Anterior cingulate cortex (tissue), 58 donors: ENCODE results near the gene CCK.
"Not testable (repeated sequence)": the region's sequence is repeated elsewhere in the genome, so short reads cannot be mapped to it uniquely, and the experiment has no call there.

Source experiments
- DNase-seq, 58 donors: peaks; one replicate each; lab custom pipeline; 2025; lab: John Stamatoyannopoulos, UW

Gene CCK, protein sequence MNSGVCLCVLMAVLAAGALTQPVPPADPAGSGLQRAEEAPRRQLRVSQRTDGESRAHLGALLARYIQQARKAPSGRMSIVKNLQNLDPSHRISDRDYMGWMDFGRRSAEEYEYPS

DNA sequence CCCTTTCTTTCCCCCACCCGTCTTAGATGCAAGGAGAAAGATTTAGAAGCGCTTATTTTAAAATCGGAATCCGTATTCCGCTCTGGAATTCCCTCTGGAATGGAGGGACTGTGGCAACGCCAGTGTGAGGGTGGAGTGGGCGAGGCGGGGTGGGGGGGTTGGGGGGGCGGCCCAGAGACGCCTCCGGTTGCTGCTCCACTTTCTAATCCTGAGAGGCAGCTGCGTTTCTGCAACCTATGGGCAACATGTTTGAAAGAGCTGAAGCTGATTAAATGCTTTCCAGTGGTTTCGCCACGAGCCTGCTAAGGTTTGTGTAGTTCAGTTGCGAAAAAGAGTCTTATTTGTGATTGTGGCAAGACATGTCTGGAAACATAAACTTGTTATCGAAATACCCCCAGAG is at the start of gene CCK:
TSS of gene CCK (minus strand) at position 101 of the 400 bp plus-strand sequence. CDS start 2,555 bp downstream, outside the sequence.
- no peak for DNase-seq

DNA sequence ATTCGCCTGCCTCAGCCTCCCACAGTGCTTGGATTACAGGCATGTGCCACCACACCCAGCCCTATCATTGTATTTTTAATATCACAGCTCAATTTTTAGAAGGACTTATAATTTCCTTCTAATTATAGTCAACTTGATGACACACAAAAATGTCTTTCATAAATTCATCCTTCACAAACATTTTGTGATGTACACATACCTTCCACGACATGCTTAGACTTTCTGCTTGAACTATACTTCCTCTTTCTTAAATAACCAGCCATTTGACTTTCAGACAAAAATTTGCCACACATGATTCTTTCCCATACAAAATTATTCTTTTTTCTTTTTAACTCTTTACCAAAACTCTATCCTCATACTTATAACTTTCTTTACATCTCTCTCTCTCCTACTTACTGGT is 48.4 kb upstream of the CCK start:
- no peak for DNase-seq

DNA sequence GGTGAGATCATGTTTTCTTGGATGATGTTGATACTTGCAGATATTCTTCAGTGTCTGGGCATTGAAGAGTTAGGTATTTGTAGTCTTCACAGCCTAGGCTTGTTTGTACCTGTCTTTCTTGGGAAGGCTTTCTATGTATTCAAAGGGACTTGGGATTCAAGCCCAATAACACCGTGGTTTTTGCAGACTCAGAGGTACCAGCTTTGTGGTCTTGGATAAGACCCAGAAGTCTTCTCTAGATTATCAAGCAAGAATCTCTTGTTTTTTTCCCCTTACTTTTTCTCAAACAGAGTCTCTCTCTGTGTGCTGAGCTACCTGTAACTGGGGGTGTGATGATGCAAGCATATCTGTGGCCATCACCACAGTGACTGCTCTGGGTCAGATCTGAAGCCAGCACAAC is 42.7 kb upstream of the CCK start:
- no peak for DNase-seq

DNA sequence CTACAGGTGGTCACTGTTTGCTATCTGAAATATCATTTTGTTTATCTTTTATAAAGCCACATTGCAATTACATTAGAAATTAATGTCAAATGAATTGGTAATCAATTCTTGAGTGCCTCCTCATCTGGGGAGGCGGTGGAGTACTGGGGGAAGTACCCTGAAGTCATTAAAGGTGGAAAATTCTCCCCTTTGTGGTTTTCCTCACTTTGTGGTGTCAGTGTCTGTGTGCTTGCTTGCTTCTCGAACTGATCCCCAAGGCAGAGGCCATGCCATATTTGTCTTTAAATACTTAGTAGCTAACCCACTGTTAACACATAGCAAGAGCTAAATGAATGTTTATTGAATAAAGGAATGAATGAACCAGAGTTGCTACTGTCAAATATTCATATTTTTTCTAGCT is 40.5 kb upstream of the CCK start:
- DNase-seq = no peak

DNA sequence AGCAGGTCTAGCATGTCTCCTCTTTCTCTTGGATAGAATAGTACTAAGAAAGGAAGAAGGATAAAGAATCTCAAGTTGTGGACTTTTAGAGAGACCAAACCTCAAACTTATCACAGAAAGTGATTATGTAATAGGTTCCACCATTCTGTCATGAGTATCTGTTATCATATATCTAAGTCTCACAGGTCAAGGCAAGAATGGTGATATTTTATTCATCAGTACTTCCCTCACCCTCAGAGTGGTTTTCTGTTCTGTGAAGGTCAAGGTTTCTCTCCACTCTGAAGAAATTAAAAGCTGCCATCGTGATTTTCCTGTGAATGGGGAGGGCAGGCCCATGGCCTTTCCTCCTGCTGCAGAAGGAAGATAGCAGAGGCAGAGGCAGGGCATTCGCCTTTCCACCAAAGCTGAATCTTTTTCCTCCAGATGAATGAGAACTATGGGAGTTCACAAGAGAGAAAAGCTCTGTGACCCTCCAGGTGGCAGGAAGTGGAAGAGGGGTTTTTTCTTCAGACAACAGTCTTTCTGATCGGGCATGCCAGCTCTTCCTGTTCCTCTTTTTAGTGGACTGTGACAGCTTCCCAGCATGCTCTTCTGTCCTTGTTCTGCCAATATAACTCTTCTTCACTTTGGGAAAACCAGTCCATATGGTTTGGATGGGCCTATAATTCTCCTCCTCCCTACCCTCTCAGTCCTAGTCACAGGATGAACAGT is 37.1 kb upstream of the CCK start:
- no peak for DNase-seq

DNA sequence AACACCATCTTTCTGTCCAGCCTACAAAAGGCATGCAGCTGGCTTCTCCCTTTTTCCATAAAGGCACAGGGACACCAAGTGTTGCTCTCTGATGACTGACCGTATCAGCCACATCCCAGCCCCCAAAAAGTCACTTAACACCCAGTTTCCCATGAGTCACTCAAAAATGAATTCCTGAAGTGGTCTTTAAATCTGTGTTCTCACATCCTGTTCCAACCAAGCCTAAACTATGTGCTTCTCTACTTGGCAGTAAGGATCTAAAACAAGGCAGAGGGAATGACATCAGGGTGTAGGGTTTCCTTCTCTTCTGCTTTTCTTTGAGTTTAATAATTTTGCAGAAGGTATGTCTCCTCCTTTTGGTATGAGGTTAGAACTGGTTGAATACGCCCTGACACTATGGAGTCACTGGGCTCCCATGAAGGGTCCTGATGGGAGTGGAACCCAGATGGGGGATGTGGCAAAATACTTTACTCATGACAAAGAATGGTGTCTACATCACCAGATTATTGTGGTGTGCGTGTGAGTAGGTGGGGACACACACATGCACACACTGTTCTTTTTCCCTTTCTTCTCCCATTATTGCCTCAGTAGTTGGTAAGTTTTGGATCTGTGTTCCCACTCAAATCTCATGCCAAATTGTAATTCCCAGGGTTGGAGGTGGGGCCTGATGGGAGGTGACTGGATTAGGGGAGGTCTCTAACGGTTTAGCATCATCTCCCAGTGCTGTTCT is 35.6 kb upstream of the CCK start:
- no peak for DNase-seq

DNA sequence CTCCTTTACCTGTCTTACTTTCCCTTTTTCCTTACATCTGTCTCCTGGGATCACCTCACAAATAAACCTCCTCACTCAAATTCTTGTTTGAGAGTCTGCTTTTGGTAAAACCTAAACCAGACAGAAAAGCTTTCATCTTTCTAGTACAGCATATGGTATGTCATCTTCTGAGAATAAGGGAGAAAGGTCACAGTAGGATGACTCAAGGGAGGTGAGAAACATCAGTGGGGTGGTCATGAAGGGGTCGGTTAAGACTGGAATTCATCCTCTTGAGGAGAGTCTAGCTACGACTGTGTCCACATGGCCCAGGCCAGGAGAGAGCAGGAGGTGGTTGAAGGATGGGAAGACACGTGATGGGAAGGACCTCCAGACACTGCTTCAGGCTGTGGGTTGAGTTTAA is 34.8 kb upstream of the CCK start:
- DNase-seq = no peak

DNA sequence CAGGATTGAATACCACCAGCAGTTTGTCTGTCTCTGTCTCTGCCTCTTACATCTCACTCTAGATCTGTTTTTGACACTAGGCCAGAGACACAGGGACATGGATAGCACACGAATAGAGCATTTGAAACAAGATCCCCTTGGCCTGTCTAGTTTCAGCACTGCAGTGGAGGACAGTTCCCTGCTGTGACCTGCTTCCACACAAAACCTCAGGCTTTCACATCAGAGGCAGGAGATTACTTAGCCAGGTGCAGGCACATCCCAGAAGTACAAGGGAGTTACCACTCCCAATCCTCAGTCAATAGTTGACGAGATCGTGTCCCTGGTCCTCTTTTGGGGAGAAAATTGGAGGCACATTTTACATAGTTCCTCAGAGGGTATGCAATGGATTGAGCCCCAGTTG is 34.0 kb upstream of the CCK start:
- no peak for DNase-seq

DNA sequence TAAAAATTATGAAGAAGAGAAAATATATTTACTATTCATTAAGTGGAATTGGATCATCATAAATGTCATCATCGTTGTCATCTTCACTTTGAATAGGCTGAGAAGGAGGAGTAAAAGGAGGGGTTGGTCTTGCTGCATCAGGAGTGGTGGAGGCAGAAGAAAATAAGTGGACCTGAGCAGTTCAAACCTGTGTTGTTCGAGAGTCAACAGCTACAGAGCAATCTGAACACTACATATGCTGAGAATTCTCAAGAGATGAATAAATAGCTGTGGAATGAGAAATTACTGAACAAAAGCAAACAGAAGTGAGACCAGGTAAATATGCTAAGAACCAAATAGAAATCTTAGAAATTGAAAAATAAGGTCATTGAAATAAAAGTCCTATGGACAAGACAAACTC is 32.3 kb upstream of the CCK start:
- no peak for DNase-seq

DNA sequence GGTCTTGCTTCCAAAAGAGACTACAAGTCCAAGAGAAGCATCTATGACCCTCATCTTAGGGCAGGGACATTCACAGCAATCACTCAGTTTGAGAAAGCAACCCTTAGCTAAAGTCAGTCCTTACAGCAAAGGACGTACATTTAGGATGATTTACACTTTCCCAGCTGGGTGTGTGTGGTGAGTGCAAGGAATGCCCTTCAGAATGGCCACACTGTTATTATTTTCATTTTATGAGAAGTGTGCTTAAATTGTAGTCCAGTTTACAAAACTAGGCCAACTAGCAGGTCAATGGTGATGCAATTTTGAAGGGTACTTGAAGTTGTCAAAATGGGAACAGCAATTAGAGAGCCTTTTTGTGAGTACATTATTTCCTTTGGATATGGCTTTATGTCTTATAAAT is 26.0 kb upstream of the CCK start:
- no peak for DNase-seq

DNA sequence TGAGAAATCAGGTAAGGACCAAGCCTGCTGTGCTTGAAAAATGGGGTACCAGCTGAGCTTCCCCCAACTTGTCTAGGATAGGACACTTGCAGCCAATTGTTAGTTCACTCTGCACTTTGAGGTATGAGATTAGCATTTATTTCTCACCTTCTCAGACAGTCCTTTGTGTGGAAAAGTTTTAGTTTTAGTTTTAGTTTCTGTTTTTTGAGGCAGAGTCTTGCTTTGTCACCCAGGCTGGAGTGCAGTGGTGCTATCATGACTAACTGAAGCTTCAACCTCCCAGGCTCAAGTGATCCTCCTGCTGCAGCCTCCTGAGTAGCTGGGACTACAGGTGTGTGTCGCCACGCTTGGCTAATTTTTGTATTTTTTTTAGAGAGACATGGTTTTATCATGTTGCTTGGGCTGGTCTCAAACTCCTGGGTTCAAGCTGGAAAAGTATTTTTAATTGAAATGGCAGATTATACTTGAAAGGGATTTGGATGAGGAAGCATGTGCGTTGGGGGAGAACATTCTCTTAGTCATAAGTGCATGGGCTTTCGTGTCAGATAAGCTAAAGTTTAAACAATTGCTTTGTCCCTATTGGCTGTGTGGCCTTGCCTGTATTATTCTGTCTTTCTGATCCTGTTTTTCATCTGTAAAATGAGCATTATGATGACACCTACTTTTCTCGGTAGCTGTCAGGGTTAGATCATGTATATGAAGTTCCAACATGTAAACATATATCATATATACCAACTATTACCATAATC is 25.2 kb upstream of the CCK start:
- DNase-seq = no peak

DNA sequence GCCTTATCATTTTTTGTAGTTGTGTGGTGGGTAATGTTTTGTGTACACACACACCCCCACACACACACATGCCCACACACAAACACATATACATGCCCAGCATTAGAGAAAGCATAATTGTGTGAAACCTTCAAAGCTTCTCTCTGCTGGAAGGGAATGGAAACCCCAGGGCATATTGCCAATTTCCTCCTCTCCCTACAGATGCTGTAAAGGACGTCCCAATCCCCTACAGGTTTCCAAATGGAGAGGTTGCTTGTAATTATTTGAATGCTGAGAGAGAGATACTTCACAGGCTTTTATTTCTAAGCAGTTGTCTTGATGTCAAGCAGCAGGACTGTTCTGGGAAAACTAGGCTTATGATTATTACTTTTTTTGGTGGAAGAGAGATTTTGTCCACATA is 23.0 kb upstream of the CCK start:
- DNase-seq = no peak

DNA sequence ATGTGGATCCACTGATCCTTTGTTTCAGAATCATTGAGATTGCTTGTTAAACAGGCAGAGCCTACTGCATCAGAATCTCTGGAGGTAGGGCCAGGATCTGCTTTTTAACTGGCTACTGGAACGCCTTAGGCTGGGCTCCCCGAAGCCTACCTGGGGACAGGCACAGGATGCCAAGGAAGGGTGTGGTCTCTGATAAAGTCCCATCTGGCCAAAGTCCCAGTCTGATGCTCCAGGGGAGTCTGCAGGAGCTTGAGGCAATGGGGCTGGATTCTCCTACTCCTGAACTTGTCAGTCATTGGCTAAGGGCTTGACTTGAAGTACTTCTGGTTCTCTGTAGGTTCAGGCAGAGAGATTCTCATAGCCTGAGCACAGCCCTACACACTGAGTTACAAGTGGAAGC is 22.4 kb upstream of the CCK start:
- no peak for DNase-seq

DNA sequence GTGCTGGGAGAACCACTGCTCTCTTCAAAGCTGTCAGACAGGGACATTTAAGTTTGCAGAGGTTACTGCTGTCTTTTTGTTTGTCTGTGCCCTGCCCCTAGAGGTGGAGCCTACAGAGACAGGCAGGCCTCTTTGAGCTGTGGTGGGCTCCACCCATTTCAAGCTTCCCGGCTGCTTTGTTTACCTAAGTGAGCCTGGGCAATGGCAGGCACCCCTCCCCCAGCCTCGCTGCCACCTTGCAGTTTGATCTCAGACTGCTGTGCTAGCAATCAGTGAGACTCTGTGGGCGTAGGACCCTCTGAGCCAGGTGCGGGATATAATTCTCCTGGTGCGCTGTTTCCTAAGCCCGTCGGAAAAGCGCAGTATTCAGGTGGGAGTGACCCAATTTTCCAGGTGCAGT is 21.4 kb upstream of the CCK start:
- not testable (repeated sequence) for DNase-seq

DNA sequence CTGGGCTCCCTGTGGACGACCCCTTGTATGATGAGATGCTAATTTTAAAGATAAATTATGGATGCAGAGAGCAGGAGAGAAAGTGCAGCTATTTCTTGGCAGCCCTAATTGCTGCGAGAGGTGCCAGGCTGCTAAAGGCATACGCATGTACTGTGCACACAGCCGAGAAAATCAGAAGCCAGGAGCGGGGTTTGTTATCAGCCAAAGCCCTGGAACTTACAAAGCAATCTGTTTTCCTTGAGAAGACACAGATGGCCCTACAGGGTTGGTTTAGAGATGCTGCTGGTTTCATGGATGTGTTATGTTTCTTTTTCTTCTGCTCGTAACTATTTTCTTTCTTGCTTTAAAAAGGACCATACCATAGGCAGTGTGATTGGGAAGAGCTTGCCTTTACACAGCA is 11.7 kb upstream of the CCK start:
- DNase-seq = peak in 21 of 58 donors; percentile 2 to 68 (median 28)

DNA sequence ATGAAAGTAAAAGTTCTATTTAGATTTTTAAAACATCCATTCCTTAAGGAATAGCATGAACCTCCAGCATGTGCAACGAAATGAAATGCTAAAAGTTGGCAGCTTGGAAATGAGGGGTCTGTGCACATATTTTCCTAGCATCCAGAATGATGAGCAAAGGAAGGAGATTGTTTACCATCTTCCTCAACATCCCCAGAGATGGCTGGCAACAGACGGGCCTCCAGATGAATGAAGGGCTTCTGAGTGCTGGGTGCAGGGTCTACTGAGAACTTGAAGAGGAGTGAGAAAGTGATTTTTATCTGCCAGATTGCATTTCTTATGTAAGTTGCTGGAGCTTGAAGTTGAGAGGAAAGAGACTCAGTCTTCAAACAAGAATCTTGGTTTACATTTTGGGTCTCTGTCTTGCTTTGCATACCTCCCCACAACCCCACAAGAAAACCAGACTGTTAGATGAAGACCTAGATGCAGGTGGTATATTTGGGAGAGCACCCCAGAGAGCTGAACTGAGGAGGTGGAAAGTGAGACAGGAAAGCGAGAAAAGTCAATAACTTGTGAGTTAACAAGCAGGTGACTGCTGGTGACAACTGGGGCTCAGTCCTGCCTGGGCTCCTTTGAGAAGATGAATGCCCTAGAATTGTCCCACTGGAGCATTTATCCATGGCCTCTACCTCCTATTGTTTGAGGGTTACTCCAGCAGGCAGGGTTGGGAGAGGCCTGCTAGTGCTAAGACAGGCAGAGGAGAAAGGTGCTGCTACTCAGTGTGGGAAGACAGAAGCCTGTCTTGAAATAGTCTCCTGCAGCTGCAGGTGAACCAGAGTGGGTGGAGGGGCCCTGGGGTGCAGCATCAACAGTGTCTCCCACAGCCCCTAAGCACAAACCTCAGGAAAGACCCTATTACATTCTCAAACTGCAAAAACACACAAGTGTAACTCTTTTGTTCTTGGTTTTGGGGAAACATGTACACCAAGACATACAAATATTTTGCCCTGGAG is 10.5 kb upstream of the CCK start:
- peak in 2 of 58 donors; percentile 14 to 34 for DNase-seq

DNA sequence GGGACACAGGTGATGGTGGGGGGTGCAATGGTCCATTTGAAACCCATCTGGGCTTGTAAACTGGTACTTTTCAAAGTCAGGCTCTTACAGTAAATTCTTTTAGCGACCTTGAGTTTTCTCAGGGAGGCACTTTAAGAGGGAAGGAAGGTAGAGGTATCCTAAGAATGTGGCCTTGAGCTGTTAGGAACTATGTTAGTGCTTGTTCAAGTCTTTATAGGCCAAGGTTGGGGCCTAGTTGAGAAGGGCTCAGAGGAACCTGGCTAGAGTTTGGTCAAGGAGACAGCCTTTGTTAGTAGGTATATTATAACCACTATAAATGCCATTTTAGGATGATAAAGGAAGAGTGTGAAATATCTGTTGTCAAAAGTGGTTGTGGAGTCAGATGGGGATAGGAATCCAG is 9.2 kb upstream of the CCK start:
- DNase-seq = no peak

DNA sequence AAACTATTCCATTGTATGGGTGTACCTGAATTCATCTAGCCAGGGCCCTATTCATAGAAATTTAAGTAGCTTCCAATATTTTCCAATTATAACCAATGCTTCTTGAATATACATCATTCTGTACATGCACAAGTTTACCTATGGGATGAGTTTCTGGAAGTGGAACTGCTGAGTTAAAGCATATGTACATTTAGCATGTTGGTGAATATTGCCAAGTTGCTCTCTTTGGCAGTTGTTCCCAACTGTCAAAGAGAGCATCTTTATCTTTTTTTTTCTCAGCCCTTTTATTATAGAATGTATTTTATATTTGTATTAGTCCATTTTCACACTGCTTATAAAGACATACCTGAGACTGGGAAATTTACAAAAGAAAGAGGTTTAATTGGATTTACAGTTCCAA is 8.3 kb upstream of the CCK start:
- DNase-seq = no peak

DNA sequence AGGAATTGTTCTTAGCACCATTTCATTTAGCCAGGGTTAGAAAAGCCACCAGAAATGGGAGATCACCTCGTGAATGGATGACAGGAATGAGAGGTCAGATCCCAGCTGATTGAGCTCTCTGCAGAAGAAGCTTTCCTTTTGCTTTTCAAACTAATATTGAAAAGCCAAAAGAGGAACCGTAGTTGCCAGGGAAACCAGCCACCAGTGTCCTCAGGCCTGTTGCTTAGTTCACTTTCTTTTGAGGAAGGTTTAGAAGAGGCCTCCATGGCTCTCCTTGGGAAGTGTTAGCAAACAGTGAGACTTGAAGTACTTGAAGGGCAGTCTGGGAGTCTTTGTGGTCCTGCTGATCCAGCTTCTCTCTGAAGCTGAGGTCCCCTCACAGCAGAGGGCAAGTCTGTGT is 7.4 kb upstream of the CCK start:
- DNase-seq = no peak

DNA sequence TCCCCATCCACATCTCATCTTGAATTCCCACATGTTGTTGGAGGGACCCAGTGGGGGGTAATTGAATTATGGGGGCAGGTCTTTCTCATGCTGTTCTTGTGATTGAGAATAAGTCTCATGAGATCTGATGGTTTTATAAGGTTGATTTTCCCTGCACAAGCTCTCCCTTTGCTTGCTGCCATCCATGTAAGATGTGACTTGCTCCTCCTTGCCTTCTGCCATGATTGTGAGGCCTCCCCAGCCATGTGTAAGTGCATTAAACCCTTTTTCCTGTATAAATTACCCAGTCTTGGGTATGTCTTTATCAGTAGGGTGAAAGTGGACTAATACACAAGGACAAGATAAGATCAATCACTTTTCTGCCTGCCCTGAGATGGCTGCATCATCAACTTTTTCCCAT is 5.8 kb upstream of the CCK start:
- no peak for DNase-seq
